Measurements from ENCODE around the gene SGCG. TPM values are rescaled to one million over a fixed set of nuclear protein-coding genes. Genes with fewer than 3 reads are reported as not detected.

The SGCG gene
- total RNA-seq, 1 donor, result 2.1 TPM

DNA sequence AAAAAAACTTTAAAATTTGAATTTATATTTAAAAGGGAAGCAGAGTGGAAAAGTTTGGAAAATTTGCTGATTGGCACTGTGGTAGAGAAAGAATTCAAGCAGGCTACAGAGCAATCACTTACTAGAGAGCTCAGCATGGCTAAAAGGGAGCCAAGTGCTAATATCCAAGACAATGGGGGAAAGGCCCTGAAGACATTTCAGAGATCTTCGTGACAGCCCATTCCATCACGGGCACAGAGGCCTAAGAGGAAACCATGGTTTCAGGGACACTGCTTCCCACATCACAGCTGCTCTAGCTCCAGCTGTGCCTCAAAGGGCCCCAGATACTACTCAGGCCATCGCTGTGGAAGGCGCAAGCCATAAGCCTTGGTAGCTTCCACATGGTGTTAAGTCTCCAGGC lies 73.7 kb downstream of the SGCG start:
- TF ChIP-seq, protein P1, sequence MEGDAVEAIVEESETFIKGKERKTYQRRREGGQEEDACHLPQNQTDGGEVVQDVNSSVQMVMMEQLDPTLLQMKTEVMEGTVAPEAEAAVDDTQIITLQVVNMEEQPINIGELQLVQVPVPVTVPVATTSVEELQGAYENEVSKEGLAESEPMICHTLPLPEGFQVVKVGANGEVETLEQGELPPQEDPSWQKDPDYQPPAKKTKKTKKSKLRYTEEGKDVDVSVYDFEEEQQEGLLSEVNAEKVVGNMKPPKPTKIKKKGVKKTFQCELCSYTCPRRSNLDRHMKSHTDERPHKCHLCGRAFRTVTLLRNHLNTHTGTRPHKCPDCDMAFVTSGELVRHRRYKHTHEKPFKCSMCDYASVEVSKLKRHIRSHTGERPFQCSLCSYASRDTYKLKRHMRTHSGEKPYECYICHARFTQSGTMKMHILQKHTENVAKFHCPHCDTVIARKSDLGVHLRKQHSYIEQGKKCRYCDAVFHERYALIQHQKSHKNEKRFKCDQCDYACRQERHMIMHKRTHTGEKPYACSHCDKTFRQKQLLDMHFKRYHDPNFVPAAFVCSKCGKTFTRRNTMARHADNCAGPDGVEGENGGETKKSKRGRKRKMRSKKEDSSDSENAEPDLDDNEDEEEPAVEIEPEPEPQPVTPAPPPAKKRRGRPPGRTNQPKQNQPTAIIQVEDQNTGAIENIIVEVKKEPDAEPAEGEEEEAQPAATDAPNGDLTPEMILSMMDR (IDR thresholded peaks at IDR 0.05; ENCODE audit: insufficient read depth, low read length), result no peak
- no peak for DNase-seq (ENCODE audit: low read depth)
- no peak overlapping the region for H3K4me3 ChIP-seq (ENCODE audit: low read depth, low read length)

DNA sequence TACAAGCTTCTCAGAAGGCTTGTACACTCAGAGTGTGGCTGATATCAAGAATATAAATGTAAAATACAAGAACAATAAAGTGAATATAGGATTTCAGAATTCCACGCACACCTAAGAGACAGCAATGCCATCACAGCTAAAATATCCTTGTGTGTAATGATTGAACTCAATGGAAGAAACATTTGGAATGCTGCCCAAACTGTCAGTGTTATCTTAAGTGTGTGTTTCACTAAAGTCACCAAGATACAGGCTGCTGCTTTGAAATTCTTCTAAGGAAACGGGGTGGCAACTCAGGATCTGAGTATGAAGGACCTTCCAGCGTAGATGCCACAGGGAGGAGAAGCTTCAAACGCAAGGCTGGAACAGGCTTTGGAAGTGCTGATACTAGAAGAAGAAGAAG lies 86.8 kb downstream of the SGCG start:
- TF ChIP-seq, protein P1 (IDR thresholded peaks at IDR 0.05; ENCODE audit: insufficient read depth, low read length), result no peak
- no peak for DNase-seq (ENCODE audit: low read depth)

DNA sequence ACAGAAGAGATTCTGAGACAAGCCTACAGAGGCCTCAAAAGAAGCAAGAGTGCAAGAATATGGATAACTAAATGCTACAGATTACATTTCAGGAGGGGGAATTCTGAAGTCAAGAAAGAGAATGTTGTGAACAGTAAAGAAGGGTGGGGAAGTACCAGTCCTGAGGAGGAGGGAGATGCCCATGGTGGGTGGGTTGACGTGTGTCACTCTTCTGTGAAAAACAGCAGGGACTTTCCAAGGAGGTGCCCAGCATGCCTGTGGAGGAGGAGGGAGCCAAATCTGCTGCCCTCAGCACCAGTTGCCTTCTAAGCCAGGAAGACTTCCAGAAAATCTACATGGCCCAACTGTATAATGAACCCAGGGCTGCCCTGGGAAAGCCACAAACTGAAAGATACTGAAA lies 87.7 kb downstream of the SGCG start:
- TF ChIP-seq, protein P1 (IDR thresholded peaks at IDR 0.05; ENCODE audit: insufficient read depth, low read length), result no peak
- DNase-seq (ENCODE audit: low read depth), result no peak
- H3K4me3 ChIP-seq (ENCODE audit: low read depth, low read length), result no peak overlapping the region

More for the DNA sequence above, 86.8 kb downstream of the SGCG start:
- H3K4me3 ChIP-seq (ENCODE audit: low read depth, low read length), result no peak overlapping the region

DNA sequence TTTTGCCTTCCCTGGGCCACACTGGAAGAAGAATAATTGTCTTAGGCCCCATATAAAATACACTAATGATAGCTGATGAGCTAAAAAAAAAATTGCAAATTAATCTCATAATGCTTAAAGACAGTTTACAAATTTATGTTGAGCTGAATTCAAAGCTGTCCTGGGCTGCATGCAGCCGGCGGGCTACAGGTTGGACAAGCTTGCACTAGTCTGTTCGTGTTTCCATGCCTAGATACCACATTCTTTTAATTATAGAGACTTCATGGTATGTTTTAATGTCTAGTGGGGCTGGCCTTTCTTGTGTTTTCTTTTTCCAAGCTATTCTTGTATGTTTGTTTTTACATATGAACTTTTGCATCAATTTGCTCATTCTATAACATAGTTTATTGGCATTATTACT lies 90.6 kb downstream of the SGCG start:
- TF ChIP-seq, protein P1 (IDR thresholded peaks at IDR 0.05; ENCODE audit: insufficient read depth, low read length), result no peak
- H3K4me3 ChIP-seq (ENCODE audit: low read depth, low read length), result no peak overlapping the region
- DNase-seq (ENCODE audit: low read depth), result no peak

DNA sequence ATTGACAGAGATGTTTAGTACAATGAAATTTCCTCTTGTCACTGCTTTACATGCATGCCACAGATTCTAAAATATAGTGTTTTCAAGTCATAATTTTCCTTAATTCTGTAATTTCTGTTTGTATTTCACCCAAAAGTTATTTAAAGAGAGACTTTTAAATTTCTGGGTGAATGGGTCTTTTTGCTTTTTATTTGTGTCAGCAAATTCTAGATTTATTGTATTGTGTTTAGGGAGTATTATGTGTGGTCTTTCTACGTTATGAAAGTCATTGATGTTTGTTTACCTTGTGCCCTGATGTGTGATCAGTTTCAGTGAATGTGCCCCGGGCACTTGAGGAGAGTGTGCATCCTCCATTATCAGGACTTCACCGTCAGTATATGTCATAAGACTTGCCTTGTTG lies 92.7 kb downstream of the SGCG start:
- H3K4me3 ChIP-seq (ENCODE audit: low read depth, low read length), result no peak overlapping the region
- TF ChIP-seq, protein P1 (IDR thresholded peaks at IDR 0.05; ENCODE audit: insufficient read depth, low read length), result no peak
- no peak for DNase-seq (ENCODE audit: low read depth)

DNA sequence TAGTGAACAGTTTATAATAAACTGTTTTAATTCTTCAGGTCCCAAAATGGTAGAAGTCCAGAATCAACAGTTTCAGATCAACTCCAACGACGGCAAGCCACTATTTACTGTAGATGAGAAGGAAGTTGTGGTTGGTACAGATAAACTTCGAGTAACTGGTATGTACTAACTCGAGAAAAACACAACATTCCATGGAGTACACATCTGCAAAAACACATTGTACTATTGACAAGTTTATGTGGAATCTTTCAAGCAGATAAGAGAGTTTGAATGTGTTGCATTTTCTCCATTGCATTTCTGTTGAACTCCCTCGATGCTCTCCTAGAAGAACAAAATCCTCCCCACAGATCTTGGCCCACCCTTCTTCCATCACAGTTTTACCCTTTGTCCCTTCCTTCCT lies 98.5 kb downstream of the SGCG start:
- no peak overlapping the region for H3K4me3 ChIP-seq (ENCODE audit: low read depth, low read length)
- DNase-seq (ENCODE audit: low read depth), result no peak
- TF ChIP-seq, protein P1 (IDR thresholded peaks at IDR 0.05; ENCODE audit: insufficient read depth, low read length), result no peak

DNA sequence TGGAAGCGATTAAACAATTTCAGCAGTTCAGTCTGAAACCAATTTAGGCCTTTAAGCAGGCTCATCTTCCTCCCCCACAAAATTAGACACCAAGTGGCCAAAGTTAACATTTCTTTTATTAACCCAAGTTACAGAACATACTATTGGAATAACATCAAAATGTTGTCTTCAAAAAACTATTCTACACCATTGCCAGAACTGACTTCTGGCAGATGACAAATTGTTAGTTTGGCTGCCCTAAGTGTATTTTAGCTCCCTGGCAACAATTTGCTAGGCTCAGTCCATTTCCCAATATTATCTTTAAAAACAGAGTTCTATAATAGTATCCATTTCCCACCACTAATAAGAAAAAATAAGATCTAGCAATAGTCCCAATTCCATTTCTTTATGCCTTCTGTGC lies 107.8 kb downstream of the SGCG start:
- TF ChIP-seq, protein P1 (IDR thresholded peaks at IDR 0.05; ENCODE audit: insufficient read depth, low read length), result no peak
- DNase-seq (ENCODE audit: low read depth), result no peak
- no peak overlapping the region for H3K4me3 ChIP-seq (ENCODE audit: low read depth, low read length)
